SK-N-SH (cell line): ENCODE measurements around the gene NME2.

Experiments
- CTCF ChIP-seq: fragments of 200-600 bp; sonication (generic); IDR thresholded peaks from 2 replicates; pipeline ENCODE4 v1.6.1; 2017; ENCODE audit warnings: antibody characterized with exemption, mild to moderate bottlenecking, moderate library complexity
- ELF1 ChIP-seq: IDR thresholded peaks from 2 replicates; pipeline ENCODE4 v1.4.0; 2012
- EP300 ChIP-seq, 2 experiments: IDR thresholded peaks; 2 replicates each; pipeline versions ENCODE4 v1.4.0 to v1.6.1; 2012; ENCODE audit warnings: borderline replicate concordance in 1 of 2, low read depth in 1 of 2, low read length in 1 of 2
- EZH2phosphoT487 ChIP-seq: fragments of 200-600 bp; sonication (generic); IDR thresholded peaks from 2 replicates; pipeline ENCODE4 v1.6.1; 2017; ENCODE audit warnings: low read depth, mixed run types, mild to moderate bottlenecking, antibody characterized with exemption, moderate library complexity, borderline replicate concordance
- FOXJ3 ChIP-seq: sonication (generic); formaldehyde crosslinking; IDR thresholded peaks from 2 replicates; pipeline ENCODE4 v1.5.1; 2020; ENCODE audit warnings: mild to moderate bottlenecking, missing genetic modification reagents
- IRF3 ChIP-seq: fragments of 150-350 bp; IDR thresholded peaks from 2 replicates; pipeline ENCODE4 v1.6.1; 2016; ENCODE audit warnings: mild to moderate bottlenecking, low read depth, low read length
- MAX ChIP-seq: IDR thresholded peaks from 2 replicates; pipeline ENCODE4 v1.4.0; 2012; ENCODE audit warnings: low read depth
- NRF1 ChIP-seq: IDR thresholded peaks from 2 replicates; pipeline ENCODE4 v1.6.1; 2012; ENCODE audit warnings: low read depth, mild to moderate bottlenecking, low read length
- RAD21 ChIP-seq: IDR thresholded peaks from 2 replicates; pipeline ENCODE4 v1.6.1; 2012; ENCODE audit warnings: mild to moderate bottlenecking, low read length
- RCOR1 ChIP-seq: fragments of 150-350 bp; IDR thresholded peaks from 2 replicates; pipeline ENCODE4 v1.6.1; 2017; ENCODE audit warnings: antibody characterized with exemption, low read length
- REST ChIP-seq: IDR thresholded peaks from 2 replicates; pipeline ENCODE4 v1.6.1; 2012; ENCODE audit warnings: mild to moderate bottlenecking, low read depth, low read length, moderate library complexity
- SMC3 ChIP-seq: IDR thresholded peaks from 2 replicates; pipeline ENCODE4 v1.6.1; 2012; ENCODE audit warnings: low read depth, low read length, improper control_type of control experiment
- TCF12 ChIP-seq: IDR thresholded peaks from 2 replicates; pipeline ENCODE4 v1.4.0; 2012
- YY1 ChIP-seq: IDR thresholded peaks from 2 replicates; pipeline ENCODE4 v1.4.0; 2012; ENCODE audit warnings: low read depth, mild to moderate bottlenecking

GRCh38 chr17:51200295-51200694 is 34.1 kb downstream of the NME2 start:
- no peak for TF ChIP-seq RAD21
- TF ChIP-seq SMC3, result no peak
- TF ChIP-seq YY1, result no peak
- TF ChIP-seq ELF1, result no peak
- TF ChIP-seq CTCF, result no peak
- TF ChIP-seq MAX, result no peak
- TF ChIP-seq RCOR1, result no peak
- TF ChIP-seq EZH2phosphoT487, result no peak
- TF ChIP-seq TCF12, result no peak
- TF ChIP-seq EP300 (IDR thresholded peaks at IDR 0.05; ENCODE audit: borderline replicate concordance in 1 of 2, low read depth in 1 of 2, low read length in 1 of 2), result no peak
- no peak for TF ChIP-seq REST
- no peak for TF ChIP-seq NRF1
- TF ChIP-seq FOXJ3, result no peak
- no peak for TF ChIP-seq IRF3
